Mesendoderm (in vitro differentiated cells): ENCODE results near the gene ACAN.
"Not testable (repeated sequence)": the region's sequence is repeated elsewhere in the genome, so short reads cannot be mapped to it uniquely, and the experiment has no call there.

ENCODE experiments used
- DNase-seq: peaks from one replicate; pipeline ENCODE4 v3.0.0; 2013
- H2AK5ac ChIP-seq: 2 replicates; pipeline ENCODE4 v1.6.1; 2013; ENCODE audit warnings: low read length, inconsistent platforms
- H2BK120ac ChIP-seq: 2 replicates; pipeline ENCODE4 v1.6.1; 2013; ENCODE audit warnings: low read depth, mild to moderate bottlenecking, low read length, moderate library complexity, mixed read lengths
- H2BK15ac ChIP-seq: replicated peaks from 2 replicates; pipeline ENCODE4 v1.6.1; 2013; ENCODE audit warnings: low read depth, mild to moderate bottlenecking, moderate library complexity
- H2BK5ac ChIP-seq: 2 replicates; pipeline ENCODE4 v1.6.1; 2013; ENCODE audit warnings: low read length, inconsistent platforms
- H3K18ac ChIP-seq: 2 replicates; pipeline ENCODE4 v1.6.1; 2013; ENCODE audit warnings: mild to moderate bottlenecking, low read length, mixed read lengths
- H3K23ac ChIP-seq: one replicate; pipeline ENCODE4 v1.6.1; 2013; ENCODE audit warnings: low read length
- H3K27ac ChIP-seq: 2 replicates; pipeline ENCODE4 v1.5.1; 2013; ENCODE audit warnings: low read depth, mild to moderate bottlenecking, inconsistent platforms, low read length, moderate library complexity
- H3K27me3 ChIP-seq: 2 replicates; pipeline ENCODE4 v1.6.1; 2013; ENCODE audit warnings: low read length, control low read depth, mild to moderate bottlenecking, inconsistent platforms; ENCODE audit not compliant: insufficient read depth, poor library complexity
- H3K36me3 ChIP-seq: 2 replicates; pipeline ENCODE4 v1.6.1; 2013; ENCODE audit warnings: low read length, inconsistent platforms; ENCODE audit not compliant: control insufficient read depth, insufficient read depth
- H3K4ac ChIP-seq: one replicate; pipeline ENCODE4 v1.6.1; 2013; ENCODE audit warnings: low read depth, mild to moderate bottlenecking, low read length, moderate library complexity
- H3K4me1 ChIP-seq: 2 replicates; pipeline ENCODE4 v1.6.1; 2013; ENCODE audit warnings: low read depth, low read length, inconsistent platforms; ENCODE audit not compliant: control insufficient read depth
- H3K4me2 ChIP-seq: 2 replicates; pipeline ENCODE4 v1.6.1; 2013; ENCODE audit warnings: low read length
- H3K4me3 ChIP-seq: 2 replicates; pipeline ENCODE4 v1.5.1; 2013; ENCODE audit warnings: mild to moderate bottlenecking, low read length
- H3K56ac ChIP-seq: one replicate; pipeline ENCODE4 v1.6.1; 2013; ENCODE audit warnings: low read length
- H3K79me1 ChIP-seq: 2 replicates; pipeline ENCODE4 v1.6.1; 2013; ENCODE audit warnings: low read length, inconsistent platforms
- H3K79me2 ChIP-seq: 2 replicates; pipeline ENCODE4 v1.6.1; 2013; ENCODE audit warnings: mild to moderate bottlenecking, low read length; ENCODE audit not compliant: control insufficient read depth, insufficient read depth
- H3K9ac ChIP-seq: 2 replicates; pipeline ENCODE4 v1.6.1; 2013; ENCODE audit warnings: low read length, inconsistent platforms
- H4K5ac ChIP-seq: one replicate; pipeline ENCODE4 v1.6.1; 2013; ENCODE audit warnings: low read length
- H4K8ac ChIP-seq: one replicate; pipeline ENCODE4 v1.6.1; 2013; ENCODE audit warnings: low read depth, mild to moderate bottlenecking, control low read depth, low read length, moderate library complexity
- WGBS: extraction: QIAGEN DNeasy Blood & Tissue Kit; methylation state at CpG from one replicate; pipeline ENCODE4 v1.1.7; 2013; ENCODE audit warnings: low lambda C conversion rate, missing lambda C conversion rate; ENCODE audit not compliant: insufficient coverage; ENCODE audit errors: extremely low coverage; 5-methylcytosine and 5-hydroxymethylcytosine counted together

Gene ACAN

DNA sequence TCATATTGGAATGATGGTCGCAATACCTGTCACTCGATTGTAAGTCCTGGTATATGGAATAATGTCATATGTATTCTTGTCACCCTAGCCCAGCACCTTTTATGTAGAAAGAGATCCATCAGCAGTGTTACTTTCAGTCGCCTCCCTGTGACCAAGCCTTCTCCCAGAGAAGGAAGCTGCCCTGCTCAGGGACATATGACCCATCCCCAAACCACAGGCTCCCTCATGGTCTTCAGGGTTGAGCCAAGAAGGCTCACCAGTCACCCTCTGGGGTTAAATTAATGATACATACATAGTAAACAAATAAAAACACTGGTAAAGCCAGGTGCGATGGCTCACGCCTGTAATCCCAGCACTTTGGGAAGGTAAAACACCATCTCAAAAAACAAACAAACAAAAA, 114.5 kb downstream of the ACAN start:
- Histone ChIP-seq H3K27me3 (no peaks in the 10 kb centered on the region), H3K9ac (no peak overlapping the region), H3K79me1 (no peaks in the 10 kb centered on the region), H3K18ac (no peak overlapping the region), H3K36me3 (no peaks in the 10 kb centered on the region), H2BK5ac (no peak overlapping the region), H2AK5ac (no peak overlapping the region), H3K4me2 (no peak overlapping the region), H4K8ac (no peak overlapping the region), H3K4me1 (no peaks in the 10 kb centered on the region), H3K4ac (no peak overlapping the region), H3K4me3 (no peak overlapping the region), H3K79me2 (no peaks in the 10 kb centered on the region), H2BK15ac (no peak overlapping the region), H3K56ac (no peak overlapping the region), H3K27ac (no peak overlapping the region), H3K23ac (no peak overlapping the region), H4K5ac (no peak overlapping the region), H2BK120ac (no peak overlapping the region)
- no CpG with 5 or more reads among the region's 5 CpGs for WGBS
- DNase-seq: no peak

DNA sequence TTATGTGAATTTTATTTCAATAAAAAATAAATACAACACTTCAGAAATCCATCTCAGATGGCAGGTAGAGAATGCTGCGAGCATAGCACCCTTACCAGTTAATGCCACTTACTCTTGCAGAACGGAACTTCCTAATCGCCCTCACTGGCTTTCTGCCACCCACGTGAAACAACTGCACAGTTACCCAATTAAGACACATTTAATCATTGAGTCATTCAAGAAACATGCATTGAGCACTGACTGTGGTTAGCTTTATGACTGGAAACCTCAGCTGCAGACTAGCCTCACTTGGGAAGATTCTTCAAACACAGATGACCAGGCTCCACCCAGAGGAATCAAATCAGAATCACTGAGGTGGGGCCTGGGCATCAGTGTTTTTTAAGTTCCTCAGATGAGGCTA, 115.5 kb downstream of the ACAN start:
- Histone ChIP-seq H4K8ac (no peak overlapping the region), H3K27me3 (no peaks in the 10 kb centered on the region), H3K4me1 (no peaks in the 10 kb centered on the region), H3K18ac (no peak overlapping the region), H3K36me3 (no peaks in the 10 kb centered on the region), H3K4ac (no peak overlapping the region), H3K23ac (no peak overlapping the region), H2BK120ac (no peak overlapping the region), H4K5ac (no peak overlapping the region), H3K9ac (no peak overlapping the region), H3K56ac (no peak overlapping the region), H2BK5ac (no peak overlapping the region), H2AK5ac (no peak overlapping the region), H3K4me3 (no peak overlapping the region), H2BK15ac (no peak overlapping the region), H3K27ac (no peak overlapping the region), H3K79me2 (no peaks in the 10 kb centered on the region), H3K79me1 (no peaks in the 10 kb centered on the region), H3K4me2 (no peak overlapping the region)
- no peak for DNase-seq
- no CpG with 5 or more reads among the region's 4 CpGs for WGBS

DNA sequence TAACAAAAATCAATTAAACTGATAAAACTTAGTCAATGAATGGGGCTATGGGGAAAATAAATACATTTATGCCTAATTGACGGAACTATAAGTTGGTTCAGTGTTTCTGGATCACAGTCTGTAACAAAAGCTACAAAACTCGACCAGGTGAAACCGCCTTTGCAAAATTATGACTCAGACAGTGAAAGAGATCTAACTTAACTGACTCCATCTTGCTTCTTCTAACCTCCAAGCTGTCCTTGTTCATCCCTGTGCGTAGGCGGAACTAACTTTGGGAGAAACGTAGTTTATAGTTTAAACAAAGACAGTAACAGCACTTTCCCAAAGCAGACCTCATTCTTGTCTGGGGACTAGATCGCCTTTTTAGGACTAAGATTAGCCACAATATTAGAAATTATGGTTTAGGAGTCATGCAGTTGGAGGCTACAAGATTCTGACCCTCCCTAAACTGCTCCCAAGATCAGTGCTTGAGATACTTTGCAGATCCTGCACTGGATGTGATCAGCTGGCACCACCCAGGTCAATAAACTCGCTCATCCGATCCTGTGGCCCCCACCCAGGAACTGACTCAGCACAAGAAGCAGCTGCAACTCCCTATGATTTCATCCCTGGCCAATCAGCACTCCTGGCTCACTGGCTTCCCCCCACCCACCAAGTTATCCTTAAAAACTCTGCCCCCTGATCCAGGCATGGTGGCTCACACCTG, 117.1 kb downstream of the ACAN start:
- no peaks in the 10 kb centered on the region for H3K36me3 ChIP-seq

DNA sequence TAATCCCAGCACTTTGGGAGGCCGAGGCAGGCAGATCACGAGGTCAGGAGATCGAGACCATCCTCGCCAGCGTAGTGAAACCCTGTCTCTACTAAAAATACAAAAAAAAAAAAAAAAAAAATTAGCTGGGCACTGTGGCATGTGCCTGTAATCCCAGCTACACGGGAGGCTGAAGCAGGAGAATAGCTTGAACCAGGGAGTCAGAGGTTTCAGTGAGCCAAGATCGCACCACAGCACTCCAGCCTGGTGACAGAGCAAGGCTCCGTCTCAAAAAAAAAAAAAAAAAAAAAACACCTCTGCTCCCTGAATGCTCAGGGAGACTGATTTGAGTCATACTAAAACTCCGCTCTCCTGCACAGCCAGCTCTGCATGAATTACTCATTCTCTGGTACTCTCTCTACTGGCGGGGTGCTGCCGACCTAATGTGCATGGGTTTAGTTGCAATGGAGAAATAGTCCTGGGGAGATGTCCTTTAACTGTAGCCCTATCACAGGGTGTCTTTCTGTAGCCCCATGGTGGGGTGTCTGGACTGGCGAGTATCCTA, 117.7 kb downstream of the ACAN start:
- DNase-seq, H3K27me3 ChIP-seq, H3K4me1 ChIP-seq, H3K79me1 ChIP-seq, H2BK120ac ChIP-seq, H3K56ac ChIP-seq, H3K79me2 ChIP-seq, H3K23ac ChIP-seq, H4K5ac ChIP-seq, H2BK15ac ChIP-seq, H3K4me2 ChIP-seq, H3K18ac ChIP-seq, H2AK5ac ChIP-seq, H3K9ac ChIP-seq, H2BK5ac ChIP-seq, H3K36me3 ChIP-seq, H3K4ac ChIP-seq, H4K8ac ChIP-seq, H3K4me3 ChIP-seq, H3K27ac ChIP-seq: not testable (repeated sequence)
- WGBS: no CpG with 5 or more reads among the region's 12 CpGs

More for the DNA sequence above, 117.1 kb downstream of the ACAN start:
- Histone ChIP-seq H2BK5ac (no peak overlapping the region), H3K9ac (no peak overlapping the region), H3K4ac (no peak overlapping the region), H3K79me1 (no peaks in the 10 kb centered on the region), H3K23ac (no peak overlapping the region), H3K4me1 (no peaks in the 10 kb centered on the region), H3K79me2 (no peaks in the 10 kb centered on the region), H3K4me3 (no peak overlapping the region), H3K18ac (no peak overlapping the region), H2BK120ac (no peak overlapping the region), H3K27ac (no peak overlapping the region), H4K8ac (no peak overlapping the region), H3K4me2 (no peak overlapping the region), H4K5ac (no peak overlapping the region), H3K27me3 (no peaks in the 10 kb centered on the region), H2AK5ac (no peak overlapping the region), H3K56ac (no peak overlapping the region), H2BK15ac (no peak overlapping the region)
- no peak for DNase-seq
- no CpG with 5 or more reads among the region's 9 CpGs for WGBS
